T-helper 1 cell treated with Interleukin-12 subunit alpha and Interleukin-12 subunit beta and Interleukin-4 antibody, amounts not matched to agents 30 μg/mL and 1 μg/mL, for 36 hours (primary cell): ENCODE data around the gene TRPM1.

Source experiments
- H3K27ac Mint-ChIP-seq: one replicate; pipeline ENCODE4 v1.8.0; 2021; ENCODE audit warnings: mild to moderate bottlenecking, mixed read lengths
- H3K27me3 Mint-ChIP-seq: one replicate; pipeline ENCODE4 v1.8.0; 2021; ENCODE audit warnings: low read depth, mixed read lengths
- H3K36me3 Mint-ChIP-seq: one replicate; pipeline ENCODE4 v1.8.0; 2021; ENCODE audit warnings: low read depth, mixed read lengths
- H3K4me1 Mint-ChIP-seq: one replicate; pipeline ENCODE4 v1.8.0; 2021; ENCODE audit warnings: low read depth, mixed read lengths
- H3K4me3 Mint-ChIP-seq: one replicate; pipeline ENCODE4 v1.8.0; 2021; ENCODE audit warnings: mild to moderate bottlenecking, moderate library complexity, mixed read lengths
- H3K9me3 Mint-ChIP-seq: one replicate; pipeline ENCODE4 v1.8.0; 2021; ENCODE audit warnings: mixed read lengths

TRPM1 gene

GRCh38 chr15:31101262-31102038, at the start of gene TRPM1:
TRPM1 (minus strand) TSS chr15:31101725; CDS start chr15:31081355, 20,370 bp downstream.
- no peaks in the 10 kb centered on the region for H3K4me1 Mint-ChIP-seq

GRCh38 chr15:31150732-31151231, 49.3 kb upstream of the TRPM1 start:
- Mint-ChIP-seq H3K9me3 (no peaks in the 10 kb centered on the region), H3K27me3 (peaks cover 9% of the 10 kb centered on the region), H3K4me1 (peaks cover 7% of the 10 kb centered on the region), H3K36me3 (peaks cover 2% of the 10 kb centered on the region), H3K27ac (no peak overlapping the region), H3K4me3 (no peak overlapping the region)

More at GRCh38 chr15:31101262-31102038, at the start of gene TRPM1:
- H3K27me3 Mint-ChIP-seq = peaks cover 3% of the 10 kb centered on the region
- H3K4me3 Mint-ChIP-seq = no peak within 1 kb of the TSS
- no peaks in the 10 kb centered on the region for H3K9me3 Mint-ChIP-seq
- H3K27ac Mint-ChIP-seq = no peak within 1 kb of the TSS
- H3K36me3 Mint-ChIP-seq = no peaks in the 10 kb centered on the region

- H3K27me3 Mint-ChIP-seq = peaks cover 9% of the 10 kb centered on the region
- peaks cover 2% of the 10 kb centered on the region for H3K36me3 Mint-ChIP-seq
- no peak overlapping the region for H3K4me3 Mint-ChIP-seq
- H3K9me3 Mint-ChIP-seq = no peaks in the 10 kb centered on the region
- H3K27ac Mint-ChIP-seq = no peak overlapping the region
- peaks cover 7% of the 10 kb centered on the region for H3K4me1 Mint-ChIP-seq
Measured at GRCh38 chr15:31149987-31150386, 48.5 kb upstream of the TRPM1 start.

- H3K9me3 Mint-ChIP-seq = no peaks in the 10 kb centered on the region
- no peak overlapping the region for H3K27ac Mint-ChIP-seq
- H3K4me3 Mint-ChIP-seq = no peak overlapping the region
- H3K36me3 Mint-ChIP-seq = peaks cover 2% of the 10 kb centered on the region
- peaks cover 2% of the 10 kb centered on the region for H3K4me1 Mint-ChIP-seq
- H3K27me3 Mint-ChIP-seq = peaks cover 9% of the 10 kb centered on the region
Measured at GRCh38 chr15:31149088-31149505, 47.6 kb upstream of the TRPM1 start.

- H3K4me3 Mint-ChIP-seq = no peak overlapping the region
- H3K4me1 Mint-ChIP-seq = peaks cover 2% of the 10 kb centered on the region
- peaks cover 9% of the 10 kb centered on the region for H3K27me3 Mint-ChIP-seq
- H3K36me3 Mint-ChIP-seq = peaks cover 2% of the 10 kb centered on the region
- no peaks in the 10 kb centered on the region for H3K9me3 Mint-ChIP-seq
- H3K27ac Mint-ChIP-seq = no peak overlapping the region
Measured at GRCh38 chr15:31148297-31149087, 47.0 kb upstream of the TRPM1 start.

GRCh38 chr15:31147944-31148296, 46.4 kb upstream of the TRPM1 start:
- H3K36me3 Mint-ChIP-seq = peaks cover 2% of the 10 kb centered on the region
- peaks cover 4% of the 10 kb centered on the region for H3K4me1 Mint-ChIP-seq
- H3K27ac Mint-ChIP-seq = no peak overlapping the region

GRCh38 chr15:31147456-31147855, 45.9 kb upstream of the TRPM1 start:
- peaks cover 12% of the 10 kb centered on the region for H3K27me3 Mint-ChIP-seq
- no peak overlapping the region for H3K4me3 Mint-ChIP-seq
- no peaks in the 10 kb centered on the region for H3K9me3 Mint-ChIP-seq
- peaks cover 5% of the 10 kb centered on the region for H3K4me1 Mint-ChIP-seq
- H3K36me3 Mint-ChIP-seq = peaks cover 2% of the 10 kb centered on the region
- H3K27ac Mint-ChIP-seq = no peak overlapping the region

More at GRCh38 chr15:31147944-31148296, 46.4 kb upstream of the TRPM1 start:
- Mint-ChIP-seq H3K9me3 (no peaks in the 10 kb centered on the region), H3K27me3 (peaks cover 11% of the 10 kb centered on the region), H3K4me3 (no peak overlapping the region)

GRCh38 chr15:31145271-31145911, 43.9 kb upstream of the TRPM1 start:
- no peaks in the 10 kb centered on the region for H3K9me3 Mint-ChIP-seq

GRCh38 chr15:31141792-31142191, 40.3 kb upstream of the TRPM1 start:
- H3K36me3 Mint-ChIP-seq = no peaks in the 10 kb centered on the region
- peaks cover 2% of the 10 kb centered on the region for H3K4me1 Mint-ChIP-seq
- peaks cover 10% of the 10 kb centered on the region for H3K27me3 Mint-ChIP-seq
- H3K4me3 Mint-ChIP-seq = no peak overlapping the region
- H3K9me3 Mint-ChIP-seq = no peaks in the 10 kb centered on the region
- H3K27ac Mint-ChIP-seq = no peak overlapping the region

More at GRCh38 chr15:31145271-31145911, 43.9 kb upstream of the TRPM1 start:
- H3K27ac Mint-ChIP-seq = no peak overlapping the region
- H3K36me3 Mint-ChIP-seq = no peaks in the 10 kb centered on the region
- peaks cover 12% of the 10 kb centered on the region for H3K27me3 Mint-ChIP-seq
- H3K4me1 Mint-ChIP-seq = peaks cover 5% of the 10 kb centered on the region
- H3K4me3 Mint-ChIP-seq = no peak overlapping the region

- no peaks in the 10 kb centered on the region for H3K4me1 Mint-ChIP-seq
- no peaks in the 10 kb centered on the region for H3K36me3 Mint-ChIP-seq
- no peak overlapping the region for H3K27ac Mint-ChIP-seq
- H3K4me3 Mint-ChIP-seq = no peak overlapping the region
- peaks cover 22% of the 10 kb centered on the region for H3K27me3 Mint-ChIP-seq
- no peaks in the 10 kb centered on the region for H3K9me3 Mint-ChIP-seq
Measured at GRCh38 chr15:31136607-31137328, 35.2 kb upstream of the TRPM1 start.

GRCh38 chr15:31136016-31136415, 34.5 kb upstream of the TRPM1 start:
- Mint-ChIP-seq H3K4me3 (no peak overlapping the region), H3K36me3 (no peaks in the 10 kb centered on the region), H3K27me3 (peaks cover 22% of the 10 kb centered on the region), H3K4me1 (no peaks in the 10 kb centered on the region), H3K9me3 (no peaks in the 10 kb centered on the region), H3K27ac (no peak overlapping the region)

GRCh38 chr15:31135523-31135922, 34.0 kb upstream of the TRPM1 start:
- no peaks in the 10 kb centered on the region for H3K36me3 Mint-ChIP-seq
- no peak overlapping the region for H3K27ac Mint-ChIP-seq
- peaks cover 2% of the 10 kb centered on the region for H3K4me1 Mint-ChIP-seq
- no peaks in the 10 kb centered on the region for H3K9me3 Mint-ChIP-seq
- H3K4me3 Mint-ChIP-seq = no peak overlapping the region
- H3K27me3 Mint-ChIP-seq = peaks cover 22% of the 10 kb centered on the region

GRCh38 chr15:31133890-31134289, 32.4 kb upstream of the TRPM1 start:
- Mint-ChIP-seq H3K36me3 (no peaks in the 10 kb centered on the region), H3K4me1 (peaks cover 2% of the 10 kb centered on the region), H3K27me3 (peaks cover 22% of the 10 kb centered on the region), H3K4me3 (no peak overlapping the region), H3K27ac (no peak overlapping the region), H3K9me3 (no peaks in the 10 kb centered on the region)

- H3K36me3 Mint-ChIP-seq = no peaks in the 10 kb centered on the region
- peaks cover 2% of the 10 kb centered on the region for H3K4me1 Mint-ChIP-seq
- no peaks in the 10 kb centered on the region for H3K9me3 Mint-ChIP-seq
- no peak overlapping the region for H3K27ac Mint-ChIP-seq
- peaks cover 20% of the 10 kb centered on the region for H3K27me3 Mint-ChIP-seq
- H3K4me3 Mint-ChIP-seq = no peak overlapping the region
Measured at GRCh38 chr15:31131853-31132375, 30.4 kb upstream of the TRPM1 start.
